ENCODE measurements around the gene OR52J3. TPM values are rescaled to one million over a fixed set of nuclear protein-coding genes. Genes with fewer than 3 reads are reported as not detected.

Gene OR52J3
- total RNA-seq, 1 donor from 2014 or later = not detected

DNA sequence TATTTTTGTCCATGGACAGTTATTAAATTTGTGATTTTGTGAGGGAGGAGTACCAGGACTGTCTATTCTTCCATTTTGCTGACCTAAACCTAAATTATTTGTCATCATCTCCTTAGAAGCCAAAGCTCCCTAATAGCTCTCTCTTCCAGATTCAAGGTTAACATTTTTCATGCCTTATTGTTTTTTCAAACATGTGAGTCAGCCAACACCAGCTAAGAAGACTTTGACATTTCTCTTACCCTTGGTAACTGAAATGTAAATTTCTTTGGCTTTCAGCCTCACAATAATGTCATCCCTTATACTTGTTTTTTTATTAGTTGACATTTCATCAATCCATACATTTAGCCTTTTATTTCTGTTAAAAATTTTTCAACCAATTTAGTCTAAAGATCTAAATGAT, 42.2 kb downstream of the OR52J3 start:
- intact Hi-C loops (cut with DNase I) = no loop called here
- ATAC-seq = no peak
- no peak for DNase-seq (ENCODE audit: low spot score)

DNA sequence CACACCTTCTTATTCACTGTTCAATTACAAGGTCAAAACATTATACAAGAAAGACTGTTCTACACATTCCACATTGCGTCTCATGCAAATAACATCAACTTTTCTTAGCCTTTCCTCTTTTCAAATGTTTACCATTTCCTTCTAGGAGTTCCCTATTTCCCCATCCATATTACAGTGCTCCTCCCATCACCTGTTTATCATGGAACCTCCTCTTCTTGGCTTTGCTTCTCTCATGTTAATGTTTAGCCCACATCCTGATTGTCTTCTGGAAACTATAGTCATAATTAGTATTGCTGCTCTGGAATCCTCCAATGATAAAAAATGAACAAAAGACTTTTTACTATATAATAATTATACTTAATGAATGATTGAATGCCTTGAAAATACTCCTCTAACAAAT, 44.3 kb downstream of the OR52J3 start:
- ATAC-seq (no peak), DNase-seq (ENCODE audit: low spot score) (no peak)
- intact Hi-C loops (cut with DNase I) = no loop called here

DNA sequence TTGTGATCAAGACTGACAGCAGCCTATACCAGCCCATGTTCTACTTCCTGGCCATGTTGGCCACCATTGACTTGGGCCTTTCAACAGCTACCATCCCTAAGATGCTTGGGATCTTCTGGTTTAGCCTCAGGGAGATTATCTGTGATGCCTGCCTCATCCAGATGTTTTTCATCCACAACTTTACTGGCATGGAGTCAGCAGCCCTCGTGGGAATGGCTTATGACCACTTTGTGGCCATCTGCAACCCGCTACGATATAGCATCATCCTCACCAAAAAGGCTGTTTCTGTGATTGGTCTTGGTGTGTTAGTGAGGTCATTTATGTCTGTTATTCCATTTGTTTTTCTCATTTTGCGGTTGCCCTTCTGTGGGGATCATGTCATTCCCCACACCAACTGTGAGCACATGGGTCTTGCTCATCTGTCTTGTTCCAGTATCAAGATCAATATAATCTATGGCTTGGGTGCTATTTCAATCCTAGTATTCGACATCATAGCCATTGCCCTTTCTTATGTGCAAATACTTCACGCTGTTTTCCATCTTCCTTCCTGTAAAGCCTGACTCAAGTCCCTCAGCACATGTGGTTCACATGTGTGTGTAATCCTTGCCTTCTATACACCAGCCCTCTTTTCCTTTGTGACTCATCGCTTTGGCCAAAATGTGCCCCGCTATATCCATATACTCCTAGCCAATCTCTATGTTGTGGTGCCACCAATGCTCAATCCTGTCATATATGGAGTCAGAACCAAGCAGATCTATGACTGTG, 46.7 kb downstream of the OR52J3 start:
- ATAC-seq (no peak), DNase-seq (ENCODE audit: low spot score) (no peak)
- intact Hi-C loops (cut with DNase I) = no loop called here

DNA sequence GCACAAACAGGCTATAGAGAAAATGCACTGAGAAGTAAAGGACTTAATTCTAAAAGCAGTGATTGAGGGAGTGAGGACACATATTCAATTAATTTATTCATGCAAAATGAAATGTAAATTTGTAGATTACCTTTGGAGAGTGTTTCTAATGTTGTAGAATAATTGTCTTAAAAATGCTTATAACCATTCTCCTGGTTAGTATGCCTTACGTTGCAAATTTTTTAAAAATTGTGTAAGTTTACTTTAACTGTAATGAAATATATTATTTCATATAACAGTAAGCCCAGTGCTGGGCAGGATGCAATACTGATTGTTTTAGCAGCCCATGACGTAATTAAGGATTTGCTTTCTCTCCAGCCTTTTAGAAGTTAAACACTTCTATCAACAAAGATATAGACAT, 49.7 kb downstream of the OR52J3 start:
- ATAC-seq = no peak
- no peak for DNase-seq (ENCODE audit: low spot score)
- intact Hi-C loops (cut with DNase I) = no loop called here

Other genes with a start within 250 kb of the OR52J3 start
- gene OR52R1, start 242.1 kb upstream of the OR52J3 start, total RNA-seq = not detected
- gene OR51F2, start 225.2 kb upstream of the OR52J3 start, total RNA-seq = not detected
- not detected for gene OR51S1, start 197.3 kb upstream of the OR52J3 start, total RNA-seq
- gene OR51T1, start 164.6 kb upstream of the OR52J3 start, total RNA-seq = not detected
- not detected for gene OR51A7, start 142.7 kb upstream of the OR52J3 start, total RNA-seq
- not detected for gene OR51G2, start 127.2 kb upstream of the OR52J3 start, total RNA-seq
- gene OR51G1, start 122.2 kb upstream of the OR52J3 start, total RNA-seq = not detected
- not detected for gene OR51A4, start 98.9 kb upstream of the OR52J3 start, total RNA-seq
- not detected for gene OR51A2, start 90.8 kb upstream of the OR52J3 start, total RNA-seq
- gene OR51L1, start 51.7 kb upstream of the OR52J3 start, total RNA-seq = not detected
- gene OR52E2, start 13.1 kb downstream of the OR52J3 start, total RNA-seq = not detected
- not detected for gene OR52E1, start 23.0 kb downstream of the OR52J3 start, total RNA-seq
- gene OR52A5, start 91.8 kb downstream of the OR52J3 start, total RNA-seq = not detected
- not detected for gene OR52A1, start 108.2 kb downstream of the OR52J3 start, total RNA-seq
- gene OR51V1, start 154.2 kb downstream of the OR52J3 start, total RNA-seq = not detected
- 16,523 TPM for gene HBB, start 180.5 kb downstream of the OR52J3 start, total RNA-seq
- 38.4 TPM for gene HBD, start 188.0 kb downstream of the OR52J3 start, total RNA-seq
- 5.3 TPM for gene HBG1, start 203.3 kb downstream of the OR52J3 start, total RNA-seq
- 6.1 TPM for gene HBG2, start 208.3 kb downstream of the OR52J3 start, total RNA-seq
- gene HBE1, start 223.4 kb downstream of the OR52J3 start, total RNA-seq = not detected

Data from sciatic nerve (tissue), 2 donors.